ENCODE data around the gene ZNF544.
"Not testable (repeated sequence)": the region's sequence is repeated elsewhere in the genome, so short reads cannot be mapped to it uniquely, and the experiment has no call there.

Gene ZNF544

GRCh38 chr19:58243351-58243750 is 14.6 kb downstream of the ZNF544 start:
- in situ Hi-C loops (cut with HindIII; ENCODE audit: low pct_ligation_motif_present, low pct_unique_long_range_greater_than_20kb, low sequenced_read_pairs) = no loop called here
- no peak for DNase-seq

- no peak for DNase-seq
- in situ Hi-C loops (cut with HindIII; ENCODE audit: low pct_ligation_motif_present, low pct_unique_long_range_greater_than_20kb, low sequenced_read_pairs) = no loop called here
Observed at GRCh38 chr19:58248886-58249285, 20.2 kb downstream of the ZNF544 start.

- DNase-seq = peak; percentile 10
- in situ Hi-C loops (cut with HindIII; ENCODE audit: low pct_ligation_motif_present, low pct_unique_long_range_greater_than_20kb, low sequenced_read_pairs) = no loop called here
Observed at GRCh38 chr19:58252102-58252685, 23.5 kb downstream of the ZNF544 start.

- in situ Hi-C loops (cut with HindIII; ENCODE audit: low pct_ligation_motif_present, low pct_unique_long_range_greater_than_20kb, low sequenced_read_pairs); DNase-seq: not testable (repeated sequence)
Observed at GRCh38 chr19:58258259-58258658, 29.5 kb downstream of the ZNF544 start.

GRCh38 chr19:58261600-58261967 is 32.9 kb downstream of the ZNF544 start:
- in situ Hi-C loops (cut with HindIII; ENCODE audit: low pct_ligation_motif_present, low pct_unique_long_range_greater_than_20kb, low sequenced_read_pairs) = no loop called here
- DNase-seq = no peak

- DNase-seq = no peak
- in situ Hi-C loops (cut with HindIII; ENCODE audit: low pct_ligation_motif_present, low pct_unique_long_range_greater_than_20kb, low sequenced_read_pairs) = no loop called here
Observed at GRCh38 chr19:58261968-58262921, 33.5 kb downstream of the ZNF544 start.

GRCh38 chr19:58262922-58263296 is 34.2 kb downstream of the ZNF544 start:
- in situ Hi-C loops (cut with HindIII; ENCODE audit: low pct_ligation_motif_present, low pct_unique_long_range_greater_than_20kb, low sequenced_read_pairs) = no loop called here
- no peak for DNase-seq

GRCh38 chr19:58265100-58265499 is 36.4 kb downstream of the ZNF544 start:
- in situ Hi-C loops (cut with HindIII; ENCODE audit: low pct_ligation_motif_present, low pct_unique_long_range_greater_than_20kb, low sequenced_read_pairs) = no loop called here
- no peak for DNase-seq

GRCh38 chr19:58268344-58268743 is 39.6 kb downstream of the ZNF544 start:
- in situ Hi-C loops (cut with HindIII; ENCODE audit: low pct_ligation_motif_present, low pct_unique_long_range_greater_than_20kb, low sequenced_read_pairs) = no loop called here
- no peak for DNase-seq

- DNase-seq = no peak
- in situ Hi-C loops (cut with HindIII; ENCODE audit: low pct_ligation_motif_present, low pct_unique_long_range_greater_than_20kb, low sequenced_read_pairs) = no loop called here
Observed at GRCh38 chr19:58274771-58275201, 46.1 kb downstream of the ZNF544 start.

GRCh38 chr19:58275564-58275963 is 46.9 kb downstream of the ZNF544 start:
- in situ Hi-C loops (cut with HindIII; ENCODE audit: low pct_ligation_motif_present, low pct_unique_long_range_greater_than_20kb, low sequenced_read_pairs) = no loop called here

GRCh38 chr19:58277197-58277596 is 48.5 kb downstream of the ZNF544 start:
- in situ Hi-C loops (cut with HindIII; ENCODE audit: low pct_ligation_motif_present, low pct_unique_long_range_greater_than_20kb, low sequenced_read_pairs) = no loop called here
- DNase-seq = no peak

More at GRCh38 chr19:58275564-58275963, 46.9 kb downstream of the ZNF544 start:
- no peak for DNase-seq

- in situ Hi-C loops (cut with HindIII; ENCODE audit: low pct_ligation_motif_present, low pct_unique_long_range_greater_than_20kb, low sequenced_read_pairs) = no loop called here
- DNase-seq = no peak
Observed at GRCh38 chr19:58277748-58278540, 49.2 kb downstream of the ZNF544 start.

GRCh38 chr19:58278541-58279041 is 49.9 kb downstream of the ZNF544 start, which contains the start of gene ZNF8:
ZNF8 (plus strand) TSS chr19:58278955; CDS start chr19:58279082, 127 bp downstream.
- peak; percentile 97 for DNase-seq
- in situ Hi-C loops (cut with HindIII; ENCODE audit: low pct_ligation_motif_present, low pct_unique_long_range_greater_than_20kb, low sequenced_read_pairs) = no loop called here

GRCh38 chr19:58279042-58279924 is 50.6 kb downstream of the ZNF544 start:
- in situ Hi-C loops (cut with HindIII; ENCODE audit: low pct_ligation_motif_present, low pct_unique_long_range_greater_than_20kb, low sequenced_read_pairs) = no loop called here
- peak; percentile 44 for DNase-seq

- no peak for DNase-seq
- in situ Hi-C loops (cut with HindIII; ENCODE audit: low pct_ligation_motif_present, low pct_unique_long_range_greater_than_20kb, low sequenced_read_pairs) = no loop called here
Observed at GRCh38 chr19:58279925-58280316, 51.2 kb downstream of the ZNF544 start.

GRCh38 chr19:58284199-58284598 is 55.5 kb downstream of the ZNF544 start:
- in situ Hi-C loops (cut with HindIII; ENCODE audit: low pct_ligation_motif_present, low pct_unique_long_range_greater_than_20kb, low sequenced_read_pairs) = no loop called here
- DNase-seq = no peak

GRCh38 chr19:58291943-58292342 is 63.2 kb downstream of the ZNF544 start:
- DNase-seq = no peak
- in situ Hi-C loops (cut with HindIII; ENCODE audit: low pct_ligation_motif_present, low pct_unique_long_range_greater_than_20kb, low sequenced_read_pairs) = no loop called here
